Suprapubic skin (tissue), 3 donors: ENCODE measurements around the gene SEMA4A.

Source experiments
- CTCF ChIP-seq, 2 donors: fragments of 200-600 bp in 1 of 2; fragments of 450-650 bp in 1 of 2; sonication (generic) in 1 of 2; IDR thresholded peaks; one replicate each; pipeline ENCODE4 v1.5.1; 2016 to 2019; ENCODE audit warnings: antibody characterized with exemption in 2 of 2, mild to moderate bottlenecking in 1 of 2, moderate library complexity in 1 of 2
- POLR2AphosphoS5 ChIP-seq, 3 donors: sonication (generic); formaldehyde crosslinking; IDR thresholded peaks; one replicate each; pipeline ENCODE4 v1.6.1; 2017; ENCODE audit warnings: antibody characterized with exemption in 3 of 3

- TF ChIP-seq CTCF (IDR thresholded peaks at IDR 0.05) (no peak), POLR2AphosphoS5 (IDR thresholded peaks at IDR 0.05) (no peak)
Observed at GRCh38 chr1:156136970-156137483, 16.4 kb upstream of the SEMA4A start.
